PC-9 (cell line): Measurements from ENCODE around the gene CDC14B. TPM values are rescaled to one million over a fixed set of nuclear protein-coding genes. Genes with fewer than 3 reads are reported as not detected.

Experiments used
- BruUV-seq: library from RNA; stranded (reverse); fragments of 400-500 nt; replicated peaks from 2 replicates; lab custom pipeline; 2021; lab: Mats Ljungman, UMichigan
- CTCF ChIA-PET: fragments of 300-600 bp; sonication (Branson Sonifier 250); formaldehyde crosslinking; loops from one replicate; lab custom pipeline; 2022; ENCODE audit warnings: antibody characterized with exemption; lab: Charles Lee
- POLR2A ChIA-PET: fragments of 300-600 bp; sonication (Branson Sonifier 250); formaldehyde crosslinking; loops from one replicate; lab custom pipeline; 2022; ENCODE audit warnings: antibody characterized with exemption; ENCODE audit not compliant: unreplicated experiment; lab: Charles Lee
- DNase-seq, 2 experiments: peaks; one replicate each; pipeline versions ENCODE4 v3.0.0 to v3.0.0-alpha.2; 2015 to 2022; ENCODE audit warnings: mixed read lengths in 1 of 2
- H2AFZ ChIP-seq: fragments of 200-600 bp; sonication (generic); 2 replicates; pipeline ENCODE4 v1.8.1; 2017; ENCODE audit warnings: antibody characterized with exemption
- H3F3A ChIP-seq: fragments of 200-600 bp; sonication (generic); 2 replicates; pipeline ENCODE4 v1.8.1; 2017; ENCODE audit warnings: antibody characterized with exemption, mild to moderate bottlenecking, low read depth; ENCODE audit not compliant: insufficient read depth
- H3K27ac ChIP-seq: fragments of 200-600 bp; sonication (generic); 2 replicates; pipeline ENCODE4 v1.6.1; 2016; ENCODE audit warnings: mixed run types
- H3K27me3 ChIP-seq: fragments of 200-600 bp; sonication (generic); 2 replicates; pipeline ENCODE4 v1.6.1; 2016; ENCODE audit warnings: low read depth, mixed run types; ENCODE audit not compliant: insufficient read depth
- H3K36me3 ChIP-seq: fragments of 200-600 bp; sonication (generic); 2 replicates; pipeline ENCODE4 v1.6.1; 2016; ENCODE audit warnings: low read depth, mixed run types
- H3K4me1 ChIP-seq: fragments of 200-600 bp; sonication (generic); replicated peaks from 2 replicates; pipeline ENCODE4 v1.6.1; 2016; ENCODE audit warnings: mixed run types; ENCODE audit not compliant: insufficient read depth
- H3K4me2 ChIP-seq: fragments of 200-600 bp; sonication (generic); 2 replicates; pipeline ENCODE4 v1.6.1; 2017; ENCODE audit warnings: mixed run types
- H3K4me3 ChIP-seq: fragments of 200-600 bp; sonication (generic); 2 replicates; pipeline ENCODE4 v1.6.1; 2016; ENCODE audit warnings: mixed run types
- H3K79me2 ChIP-seq: fragments of 200-600 bp; sonication (generic); 2 replicates; pipeline ENCODE4 v1.6.1; 2017; ENCODE audit warnings: low read depth, mixed run types
- H3K9me2 ChIP-seq: fragments of 200-600 bp; sonication (generic); 2 replicates; pipeline ENCODE4 v1.8.1; 2017; ENCODE audit warnings: mild to moderate bottlenecking; ENCODE audit not compliant: insufficient read depth
- H3K9me3 ChIP-seq: fragments of 200-600 bp; sonication (generic); 2 replicates; pipeline ENCODE4 v1.8.1; 2016; ENCODE audit warnings: low read depth; ENCODE audit not compliant: insufficient read depth
- H4K20me1 ChIP-seq: fragments of 200-600 bp; sonication (generic); 2 replicates; pipeline ENCODE4 v1.8.1; 2017; ENCODE audit not compliant: insufficient read depth
- CTCF ChIP-seq: fragments of 200-600 bp; sonication (generic); conservative IDR thresholded peaks from 2 replicates; pipeline ENCODE4 v1.6.1; 2017; ENCODE audit warnings: mixed run types, antibody characterized with exemption, mild to moderate bottlenecking, moderate library complexity
- EZH2 ChIP-seq: fragments of 200-600 bp; sonication (generic); IDR thresholded peaks from 2 replicates; pipeline ENCODE4 v1.8.0; 2017; ENCODE audit warnings: antibody characterized with exemption, low read depth
- intact Hi-C: fragments of 100-400 bp; cut with micrococcal nuclease; formaldehyde crosslinking; loops from one replicate; pipeline ENCODE4 v1.10.0; 2022; ENCODE audit not compliant: unreplicated experiment
- total RNA-seq: library from RNA; stranded (reverse); gene quantifications from 2 replicates; pipeline ENCODE4 v1.2.3, GENCODE V29; 2021

Gene CDC14B
- total RNA-seq, 1 experiment from 2014 or later: 47.2 TPM

- no TSS peak for BruUV-seq
- Histone ChIP-seq H2AFZ (no peak overlapping the region), H3K9me3 (no peaks in the 10 kb centered on the region), H3K79me2 (no peaks in the 10 kb centered on the region), H3K9me2 (no peaks in the 10 kb centered on the region), H4K20me1 (no peaks in the 10 kb centered on the region), H3K27me3 (no peaks in the 10 kb centered on the region), H3F3A (peaks cover 6% of the 10 kb centered on the region), H3K4me2 (no peak overlapping the region), H3K4me1 (peaks cover 17% of the 10 kb centered on the region), H3K4me3 (no peak overlapping the region), H3K27ac (no peak overlapping the region), H3K36me3 (no peaks in the 10 kb centered on the region)
- CTCF ChIA-PET: no interaction called here
- intact Hi-C loops: no loop called here
- no peak for DNase-seq
- no peak for TF ChIP-seq EZH2
- POLR2A ChIA-PET: no interaction called here
These were observed 130.1 kb downstream of the CDC14B start for GRCh38 chr9:96489482-96489979.

GRCh38 chr9:96487949-96488348 is 131.7 kb downstream of the CDC14B start:
- TF ChIP-seq CTCF: no peak
- TF ChIP-seq EZH2: no peak
- Histone ChIP-seq H3K79me2 (no peaks in the 10 kb centered on the region), H3K4me1 (peaks cover 17% of the 10 kb centered on the region), H3K4me2 (no peak overlapping the region), H3F3A (peaks cover 6% of the 10 kb centered on the region), H3K9me3 (no peaks in the 10 kb centered on the region), H2AFZ (no peak overlapping the region), H4K20me1 (no peaks in the 10 kb centered on the region), H3K9me2 (no peaks in the 10 kb centered on the region), H3K36me3 (no peaks in the 10 kb centered on the region), H3K27me3 (no peaks in the 10 kb centered on the region), H3K4me3 (no peak overlapping the region), H3K27ac (no peak overlapping the region)
- CTCF ChIA-PET: no interaction called here
- no TSS peak for BruUV-seq
- intact Hi-C loops: no loop called here
- POLR2A ChIA-PET: interaction anchor here (0.5 kb wide), 1 partner anchor 106 kb away, joined by 3 read pairs; no protein-coding TSS in a partner anchor
- DNase-seq: no peak

- no peak for DNase-seq
- ChIA-PET CTCF (interaction anchor here (0.6 kb wide), 1 partner anchor 173 kb away, joined by 3 read pairs; no protein-coding TSS in a partner anchor), POLR2A (no interaction called here)
- no peak for TF ChIP-seq EZH2
- no peak for TF ChIP-seq CTCF
- H3K79me2 ChIP-seq: no peaks in the 10 kb centered on the region
- H3K4me1 ChIP-seq: peaks cover 17% of the 10 kb centered on the region
- no peaks in the 10 kb centered on the region for H3K9me2 ChIP-seq
- no TSS peak for BruUV-seq
- no peak overlapping the region; the same call in 1 of the 2 replicates for H3K4me2 ChIP-seq
- H3K27me3 ChIP-seq: no peaks in the 10 kb centered on the region
- peak overlapping the region; percentile 30; the same call in 1 of the 2 replicates for H3K27ac ChIP-seq
- H3K36me3 ChIP-seq: no peaks in the 10 kb centered on the region
- intact Hi-C loops: no loop called here
- no peaks in the 10 kb centered on the region for H3K9me3 ChIP-seq
- H4K20me1 ChIP-seq: no peaks in the 10 kb centered on the region
- H3F3A ChIP-seq: peaks cover 6% of the 10 kb centered on the region
- H3K4me3 ChIP-seq: no peak overlapping the region
- H2AFZ ChIP-seq: no peak overlapping the region
These were observed 132.6 kb downstream of the CDC14B start for GRCh38 chr9:96487029-96487396.
